Suprapubic skin (tissue), 3 donors: ENCODE results near the gene NKAIN2.

Experiments used
- EP300 ChIP-seq: sonication (generic); formaldehyde crosslinking; IDR thresholded peaks from one replicate; pipeline ENCODE4 v1.6.1; 2017; ENCODE audit warnings: antibody characterized with exemption
- TF ChIP-seq, protein P1 (sequence below), 2 donors: fragments of 200-600 bp in 1 of 2; fragments of 450-650 bp in 1 of 2; sonication (generic) in 1 of 2; IDR thresholded peaks; one replicate each; pipeline ENCODE4 v1.5.1; 2016 to 2019; ENCODE audit warnings: antibody characterized with exemption in 2 of 2, mild to moderate bottlenecking in 1 of 2, moderate library complexity in 1 of 2

- no peak for TF ChIP-seq EP300
- TF ChIP-seq, protein P1, sequence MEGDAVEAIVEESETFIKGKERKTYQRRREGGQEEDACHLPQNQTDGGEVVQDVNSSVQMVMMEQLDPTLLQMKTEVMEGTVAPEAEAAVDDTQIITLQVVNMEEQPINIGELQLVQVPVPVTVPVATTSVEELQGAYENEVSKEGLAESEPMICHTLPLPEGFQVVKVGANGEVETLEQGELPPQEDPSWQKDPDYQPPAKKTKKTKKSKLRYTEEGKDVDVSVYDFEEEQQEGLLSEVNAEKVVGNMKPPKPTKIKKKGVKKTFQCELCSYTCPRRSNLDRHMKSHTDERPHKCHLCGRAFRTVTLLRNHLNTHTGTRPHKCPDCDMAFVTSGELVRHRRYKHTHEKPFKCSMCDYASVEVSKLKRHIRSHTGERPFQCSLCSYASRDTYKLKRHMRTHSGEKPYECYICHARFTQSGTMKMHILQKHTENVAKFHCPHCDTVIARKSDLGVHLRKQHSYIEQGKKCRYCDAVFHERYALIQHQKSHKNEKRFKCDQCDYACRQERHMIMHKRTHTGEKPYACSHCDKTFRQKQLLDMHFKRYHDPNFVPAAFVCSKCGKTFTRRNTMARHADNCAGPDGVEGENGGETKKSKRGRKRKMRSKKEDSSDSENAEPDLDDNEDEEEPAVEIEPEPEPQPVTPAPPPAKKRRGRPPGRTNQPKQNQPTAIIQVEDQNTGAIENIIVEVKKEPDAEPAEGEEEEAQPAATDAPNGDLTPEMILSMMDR (IDR thresholded peaks at IDR 0.05), result no peak
Observed at GRCh38 chr6:124714728-124715127, 911.1 kb downstream of the NKAIN2 start.
